ENCODE results near the gene NEMP2.

The NEMP2 gene

DNA sequence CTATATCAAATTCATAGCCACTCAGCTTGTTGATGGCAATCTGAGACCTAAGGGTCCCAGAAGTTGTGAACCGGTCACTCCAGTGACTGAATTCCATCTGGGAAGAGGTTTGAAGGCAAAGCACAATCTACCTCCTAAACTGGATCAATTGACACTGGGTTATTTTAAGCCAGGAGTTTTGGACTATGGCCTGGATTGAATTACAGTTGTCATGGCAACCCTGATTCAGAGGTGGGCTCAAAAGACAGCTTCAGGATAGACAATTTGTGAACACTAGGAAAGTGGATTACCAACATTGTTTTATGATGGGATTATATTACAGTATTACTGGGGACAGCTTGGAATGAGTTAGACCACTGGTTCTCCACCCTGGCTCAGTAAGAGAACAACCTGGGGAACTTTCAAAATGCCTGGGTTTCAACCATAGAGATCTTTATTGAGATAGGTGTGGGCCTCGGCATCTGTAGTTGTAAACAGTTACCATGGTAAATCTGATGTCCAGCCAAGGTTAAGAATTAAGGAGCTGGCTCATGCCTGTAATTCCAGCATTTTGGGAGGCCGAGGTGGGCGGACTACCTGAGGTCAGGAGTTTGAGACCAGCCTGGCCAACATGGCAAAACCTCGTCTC, 67.6 kb downstream of the NEMP2 start:
- in situ Hi-C loops (cut with HindIII; ENCODE audit: low pct_unique_long_range_greater_than_20kb, low sequenced_read_pairs), result no loop called here

DNA sequence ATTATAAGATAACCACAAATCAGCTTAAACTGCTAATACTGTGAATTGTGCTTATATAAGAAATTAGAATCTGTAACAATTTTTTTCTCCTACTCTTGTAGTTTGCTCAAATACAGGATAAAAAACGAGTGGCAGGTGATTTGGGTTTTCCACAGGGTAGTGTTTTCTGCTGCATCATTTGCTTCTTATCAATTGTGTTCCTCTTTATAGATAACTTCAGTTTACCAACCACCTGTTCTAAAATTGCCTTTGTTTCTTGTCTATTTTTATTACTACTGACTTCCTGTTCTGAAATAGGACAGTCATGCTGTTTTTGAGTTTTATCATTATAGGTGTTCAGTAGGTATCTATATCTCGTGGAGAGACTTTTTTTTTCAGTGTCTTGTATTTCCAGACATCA, 69.5 kb downstream of the NEMP2 start:
- in situ Hi-C loops (cut with HindIII; ENCODE audit: low pct_unique_long_range_greater_than_20kb, low sequenced_read_pairs), result no loop called here

More for the DNA sequence above, 67.6 kb downstream of the NEMP2 start:
- TF ChIP-seq JUND (IDR thresholded peaks at IDR 0.05; ENCODE audit: low read depth), result no peak
- DNase-seq (ENCODE audit: low read depth in 1 of 2, low spot score in 1 of 2), result no peak

DNA sequence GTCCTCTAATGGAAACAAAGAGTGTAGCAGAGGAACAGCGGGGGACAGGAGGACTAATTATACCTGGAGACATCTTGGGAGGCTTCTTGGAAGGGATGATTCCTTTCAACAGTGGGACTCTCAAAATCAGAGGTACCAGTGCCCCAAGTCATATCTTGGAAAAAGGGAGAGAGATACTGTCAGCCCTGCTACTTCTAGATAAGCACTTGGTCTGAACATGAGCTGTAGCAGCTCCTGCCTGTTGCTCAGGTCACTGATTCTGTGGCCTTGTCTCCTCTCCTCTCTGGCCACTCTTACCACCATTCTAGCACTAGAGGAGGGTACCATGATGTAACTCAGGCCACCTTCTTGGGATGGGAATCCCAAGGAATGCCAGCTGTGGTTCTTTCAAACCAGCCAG, 71.9 kb downstream of the NEMP2 start:
- TF ChIP-seq JUND (IDR thresholded peaks at IDR 0.05; ENCODE audit: low read depth), result no peak
- DNase-seq (ENCODE audit: low read depth in 1 of 2, low spot score in 1 of 2), result no peak
- in situ Hi-C loops (cut with HindIII; ENCODE audit: low pct_unique_long_range_greater_than_20kb, low sequenced_read_pairs), result no loop called here

More for the DNA sequence above, 69.5 kb downstream of the NEMP2 start:
- DNase-seq (ENCODE audit: low read depth in 1 of 2, low spot score in 1 of 2), result no peak
- no peak for TF ChIP-seq JUND (IDR thresholded peaks at IDR 0.05; ENCODE audit: low read depth)

GRCh38 chr2:190462181-190462580, 72.3 kb downstream of the NEMP2 start:
- in situ Hi-C loops (cut with HindIII; ENCODE audit: low pct_unique_long_range_greater_than_20kb, low sequenced_read_pairs), result no loop called here
- DNase-seq (ENCODE audit: low read depth in 1 of 2, low spot score in 1 of 2), result no peak
- no peak for TF ChIP-seq JUND (IDR thresholded peaks at IDR 0.05; ENCODE audit: low read depth)

GRCh38 chr2:190460487-190460886, 74.0 kb downstream of the NEMP2 start:
- no peak for TF ChIP-seq JUND (IDR thresholded peaks at IDR 0.05; ENCODE audit: low read depth)
- in situ Hi-C loops (cut with HindIII; ENCODE audit: low pct_unique_long_range_greater_than_20kb, low sequenced_read_pairs), result no loop called here
- DNase-seq (ENCODE audit: low read depth in 1 of 2, low spot score in 1 of 2), result no peak

DNA sequence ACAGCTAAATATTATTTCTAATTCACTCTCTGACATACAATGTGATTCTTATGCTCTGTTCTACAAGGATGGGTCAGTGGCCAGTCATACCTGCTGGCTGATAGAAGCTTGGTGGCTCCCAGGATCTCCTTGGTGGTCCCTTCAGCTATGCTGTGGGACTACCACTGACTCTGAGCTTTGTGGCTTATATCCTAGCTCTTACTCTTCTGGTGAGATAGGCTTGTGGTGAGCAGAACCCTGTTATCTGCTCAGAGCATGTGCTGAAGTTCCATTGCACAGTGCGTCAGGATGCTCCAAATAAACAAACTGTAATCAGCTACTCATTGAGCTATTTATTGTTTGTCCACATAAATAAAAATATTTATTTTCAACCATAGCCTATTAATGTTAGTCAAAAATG, 74.6 kb downstream of the NEMP2 start:
- DNase-seq (ENCODE audit: low read depth in 1 of 2, low spot score in 1 of 2), result no peak
- in situ Hi-C loops (cut with HindIII; ENCODE audit: low pct_unique_long_range_greater_than_20kb, low sequenced_read_pairs), result no loop called here

DNA sequence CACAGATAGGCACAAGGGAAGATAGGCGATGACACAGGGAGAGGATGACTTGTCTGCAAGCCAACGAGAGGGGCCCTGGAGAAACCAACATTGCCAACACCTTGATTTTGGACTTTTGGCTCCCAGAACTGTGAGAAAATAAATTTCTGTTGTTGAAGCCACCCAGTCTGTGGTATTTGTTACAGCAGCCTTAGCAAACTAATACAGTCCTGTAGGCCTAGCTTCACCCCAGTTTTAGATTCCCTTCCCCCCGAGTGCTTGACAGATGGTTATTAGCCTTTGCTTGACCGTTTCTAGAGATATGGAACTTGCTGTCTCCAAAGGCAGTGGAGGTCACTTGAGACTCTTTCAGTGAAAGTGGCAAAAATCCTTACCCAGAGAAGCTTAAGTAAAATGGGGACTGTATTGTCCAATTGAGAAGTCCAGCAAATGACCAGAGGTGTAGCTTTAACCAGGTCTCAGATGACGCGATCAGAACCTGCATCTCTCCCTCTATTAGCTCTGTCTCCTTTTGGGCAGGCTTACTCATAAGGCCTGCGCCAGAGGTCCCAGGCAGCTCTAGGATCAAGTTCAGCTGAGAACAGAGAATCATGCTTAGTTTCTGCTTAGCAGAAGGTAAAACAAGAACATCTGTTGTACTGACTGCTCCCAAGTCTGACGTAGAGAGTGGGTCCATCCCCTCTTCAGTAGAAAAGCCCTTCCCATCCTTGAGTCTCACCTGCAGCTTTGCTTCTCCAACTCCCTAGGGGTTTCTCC, 76.0 kb downstream of the NEMP2 start:
- in situ Hi-C loops (cut with HindIII; ENCODE audit: low pct_unique_long_range_greater_than_20kb, low sequenced_read_pairs), result no loop called here
- TF ChIP-seq JUND (IDR thresholded peaks at IDR 0.05; ENCODE audit: low read depth), result no peak
- DNase-seq (ENCODE audit: low read depth in 1 of 2, low spot score in 1 of 2), result no peak

More for the DNA sequence above, 74.6 kb downstream of the NEMP2 start:
- no peak for TF ChIP-seq JUND (IDR thresholded peaks at IDR 0.05; ENCODE audit: low read depth)

- TF ChIP-seq JUND (IDR thresholded peaks at IDR 0.05; ENCODE audit: low read depth), result no peak
- in situ Hi-C loops (cut with HindIII; ENCODE audit: low pct_unique_long_range_greater_than_20kb, low sequenced_read_pairs), result no loop called here
- DNase-seq (ENCODE audit: low read depth in 1 of 2, low spot score in 1 of 2), result no peak
Observed at GRCh38 chr2:190457256-190457655, 77.3 kb downstream of the NEMP2 start.

GRCh38 chr2:190456833-190457232, 77.7 kb downstream of the NEMP2 start:
- no peak for DNase-seq (ENCODE audit: low read depth in 1 of 2, low spot score in 1 of 2)
- in situ Hi-C loops (cut with HindIII; ENCODE audit: low pct_unique_long_range_greater_than_20kb, low sequenced_read_pairs), result no loop called here
- no peak for TF ChIP-seq JUND (IDR thresholded peaks at IDR 0.05; ENCODE audit: low read depth)

GRCh38 chr2:190455358-190456095, 79.0 kb downstream of the NEMP2 start:
- in situ Hi-C loops (cut with HindIII; ENCODE audit: low pct_unique_long_range_greater_than_20kb, low sequenced_read_pairs), result no loop called here
- no peak for TF ChIP-seq JUND (IDR thresholded peaks at IDR 0.05; ENCODE audit: low read depth)

GRCh38 chr2:190454795-190455194, 79.7 kb downstream of the NEMP2 start:
- no peak for DNase-seq (ENCODE audit: low read depth in 1 of 2, low spot score in 1 of 2)
- no peak for TF ChIP-seq JUND (IDR thresholded peaks at IDR 0.05; ENCODE audit: low read depth)

More at GRCh38 chr2:190455358-190456095, 79.0 kb downstream of the NEMP2 start:
- DNase-seq (ENCODE audit: low read depth in 1 of 2, low spot score in 1 of 2), result no peak

More at GRCh38 chr2:190454795-190455194, 79.7 kb downstream of the NEMP2 start:
- in situ Hi-C loops (cut with HindIII; ENCODE audit: low pct_unique_long_range_greater_than_20kb, low sequenced_read_pairs), result no loop called here
